Ishikawa (cell line): ENCODE data around the gene HDAC9.

ENCODE experiments used
- CEBPB ChIP-seq: IDR thresholded peaks from 2 replicates; pipeline ENCODE4 v1.6.1; 2012
- CREB1 ChIP-seq: IDR thresholded peaks from 2 replicates; pipeline ENCODE4 v1.6.1; 2012; ENCODE audit warnings: low read depth
- EGR1 ChIP-seq: IDR thresholded peaks from 2 replicates; pipeline ENCODE4 v1.6.1; 2012
- EP300 ChIP-seq: IDR thresholded peaks from 2 replicates; pipeline ENCODE4 v1.6.1; 2012; ENCODE audit warnings: borderline replicate concordance
- FOXM1 ChIP-seq: IDR thresholded peaks from 2 replicates; pipeline ENCODE4 v1.6.1; 2012; ENCODE audit warnings: low read depth, borderline replicate concordance
- NFIC ChIP-seq: IDR thresholded peaks from 2 replicates; pipeline ENCODE4 v1.6.1; 2012
- RAD21 ChIP-seq: IDR thresholded peaks from 2 replicates; pipeline ENCODE4 v1.6.1; 2012; ENCODE audit warnings: low read depth
- TAF1 ChIP-seq: IDR thresholded peaks from 2 replicates; pipeline ENCODE4 v1.6.1; 2012; ENCODE audit warnings: low read depth, mild to moderate bottlenecking
- TCF12 ChIP-seq: IDR thresholded peaks from 2 replicates; pipeline ENCODE4 v1.6.1; 2012; ENCODE audit warnings: low read depth
- TEAD4 ChIP-seq: IDR thresholded peaks from 2 replicates; pipeline ENCODE4 v1.6.1; 2012
- YY1 ChIP-seq: IDR thresholded peaks from 2 replicates; pipeline ENCODE4 v1.6.1; 2012; ENCODE audit warnings: low read depth
- ZBTB7A ChIP-seq: IDR thresholded peaks from 2 replicates; pipeline ENCODE4 v1.6.1; 2012; ENCODE audit warnings: low read depth
- TF ChIP-seq, protein P1 (sequence below): IDR thresholded peaks from 2 replicates; pipeline ENCODE4 v1.6.1; 2012; ENCODE audit warnings: low read depth, mild to moderate bottlenecking
- TF ChIP-seq, protein P2 (sequence below): IDR thresholded peaks from 2 replicates; pipeline ENCODE4 v1.6.1; 2012
- TF ChIP-seq, protein P3 (sequence below): IDR thresholded peaks from 2 replicates; pipeline ENCODE4 v1.6.1; 2012

Gene HDAC9

DNA sequence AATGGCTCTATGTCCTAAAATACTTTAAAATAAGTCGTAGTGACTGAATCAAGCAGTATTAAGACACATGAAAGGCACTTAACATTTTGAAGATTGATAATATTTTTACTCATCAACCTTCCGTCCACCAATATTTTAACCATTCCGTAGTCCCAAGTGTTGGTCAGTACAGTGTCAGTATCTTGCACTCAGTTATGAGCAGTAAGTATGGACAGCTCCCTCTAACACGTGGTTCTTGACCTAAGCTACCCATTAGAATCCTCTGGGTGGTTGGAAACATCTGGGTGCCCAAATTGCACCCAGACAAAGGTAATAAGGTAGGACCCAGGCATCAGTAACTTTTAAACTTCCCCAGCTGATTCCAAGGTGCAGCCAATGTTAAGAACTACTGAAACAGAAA is 260.2 kb downstream of the HDAC9 start:
- TF ChIP-seq, protein P1, sequence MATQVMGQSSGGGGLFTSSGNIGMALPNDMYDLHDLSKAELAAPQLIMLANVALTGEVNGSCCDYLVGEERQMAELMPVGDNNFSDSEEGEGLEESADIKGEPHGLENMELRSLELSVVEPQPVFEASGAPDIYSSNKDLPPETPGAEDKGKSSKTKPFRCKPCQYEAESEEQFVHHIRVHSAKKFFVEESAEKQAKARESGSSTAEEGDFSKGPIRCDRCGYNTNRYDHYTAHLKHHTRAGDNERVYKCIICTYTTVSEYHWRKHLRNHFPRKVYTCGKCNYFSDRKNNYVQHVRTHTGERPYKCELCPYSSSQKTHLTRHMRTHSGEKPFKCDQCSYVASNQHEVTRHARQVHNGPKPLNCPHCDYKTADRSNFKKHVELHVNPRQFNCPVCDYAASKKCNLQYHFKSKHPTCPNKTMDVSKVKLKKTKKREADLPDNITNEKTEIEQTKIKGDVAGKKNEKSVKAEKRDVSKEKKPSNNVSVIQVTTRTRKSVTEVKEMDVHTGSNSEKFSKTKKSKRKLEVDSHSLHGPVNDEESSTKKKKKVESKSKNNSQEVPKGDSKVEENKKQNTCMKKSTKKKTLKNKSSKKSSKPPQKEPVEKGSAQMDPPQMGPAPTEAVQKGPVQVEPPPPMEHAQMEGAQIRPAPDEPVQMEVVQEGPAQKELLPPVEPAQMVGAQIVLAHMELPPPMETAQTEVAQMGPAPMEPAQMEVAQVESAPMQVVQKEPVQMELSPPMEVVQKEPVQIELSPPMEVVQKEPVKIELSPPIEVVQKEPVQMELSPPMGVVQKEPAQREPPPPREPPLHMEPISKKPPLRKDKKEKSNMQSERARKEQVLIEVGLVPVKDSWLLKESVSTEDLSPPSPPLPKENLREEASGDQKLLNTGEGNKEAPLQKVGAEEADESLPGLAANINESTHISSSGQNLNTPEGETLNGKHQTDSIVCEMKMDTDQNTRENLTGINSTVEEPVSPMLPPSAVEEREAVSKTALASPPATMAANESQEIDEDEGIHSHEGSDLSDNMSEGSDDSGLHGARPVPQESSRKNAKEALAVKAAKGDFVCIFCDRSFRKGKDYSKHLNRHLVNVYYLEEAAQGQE, result no peak
- TF ChIP-seq YY1, result no peak

DNA sequence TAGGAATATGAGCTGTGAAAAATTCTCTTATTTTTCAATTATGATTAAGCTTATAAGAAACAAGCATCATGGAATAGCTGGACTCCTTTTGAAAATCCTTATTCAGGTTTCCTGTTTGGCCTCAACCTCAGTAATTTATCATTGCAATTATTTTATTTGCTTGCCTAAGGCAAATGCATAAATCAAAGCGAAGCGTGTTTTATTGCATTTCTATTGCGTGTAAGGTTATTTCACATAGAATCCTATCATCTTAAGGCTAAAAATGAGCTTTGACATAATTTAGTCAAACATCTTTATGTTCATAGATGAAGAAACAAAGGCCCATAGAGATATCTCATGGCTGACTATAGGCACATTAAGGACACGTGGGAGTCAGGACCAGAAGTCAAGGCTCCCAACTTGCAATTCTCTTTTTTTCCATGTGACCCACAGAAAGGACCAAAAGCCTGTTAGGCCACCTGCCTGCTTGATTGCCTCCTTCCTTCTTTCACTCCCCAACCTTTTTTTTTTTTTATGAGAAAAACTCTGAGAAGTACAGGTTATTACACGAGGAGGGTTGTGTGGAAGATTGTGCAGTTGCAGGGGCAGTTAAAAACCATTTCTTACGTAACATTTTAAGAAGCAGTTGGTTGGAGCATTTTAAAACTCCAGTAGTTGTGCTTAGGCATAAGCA is 261.0 kb downstream of the HDAC9 start:
- TF ChIP-seq, protein P2, sequence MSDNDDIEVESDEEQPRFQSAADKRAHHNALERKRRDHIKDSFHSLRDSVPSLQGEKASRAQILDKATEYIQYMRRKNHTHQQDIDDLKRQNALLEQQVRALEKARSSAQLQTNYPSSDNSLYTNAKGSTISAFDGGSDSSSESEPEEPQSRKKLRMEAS, result no peak
- TF ChIP-seq TAF1, result no peak
- no peak for TF ChIP-seq TCF12
- TF ChIP-seq, protein P1, result no peak
- no peak for TF ChIP-seq CEBPB

DNA sequence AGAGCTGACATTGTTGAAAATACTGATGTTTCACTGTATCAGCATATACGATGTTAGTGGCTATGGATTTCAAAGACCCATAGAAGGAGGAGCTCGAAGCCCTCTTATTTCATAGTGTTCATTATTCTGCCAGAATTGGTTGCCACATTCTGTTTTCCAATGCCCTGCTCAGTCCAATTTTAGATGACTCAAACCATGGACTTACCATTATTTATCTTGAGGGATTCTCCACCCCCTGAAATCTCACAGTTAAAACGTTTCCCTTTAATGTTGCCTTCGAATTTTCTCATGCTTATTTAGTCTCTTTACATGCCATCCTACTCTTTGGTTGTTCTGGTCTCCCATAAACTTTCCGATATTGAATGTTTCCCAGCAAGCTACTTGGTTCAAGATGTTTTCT is 264.5 kb downstream of the HDAC9 start:
- TF ChIP-seq RAD21, result no peak
- no peak for TF ChIP-seq TCF12

DNA sequence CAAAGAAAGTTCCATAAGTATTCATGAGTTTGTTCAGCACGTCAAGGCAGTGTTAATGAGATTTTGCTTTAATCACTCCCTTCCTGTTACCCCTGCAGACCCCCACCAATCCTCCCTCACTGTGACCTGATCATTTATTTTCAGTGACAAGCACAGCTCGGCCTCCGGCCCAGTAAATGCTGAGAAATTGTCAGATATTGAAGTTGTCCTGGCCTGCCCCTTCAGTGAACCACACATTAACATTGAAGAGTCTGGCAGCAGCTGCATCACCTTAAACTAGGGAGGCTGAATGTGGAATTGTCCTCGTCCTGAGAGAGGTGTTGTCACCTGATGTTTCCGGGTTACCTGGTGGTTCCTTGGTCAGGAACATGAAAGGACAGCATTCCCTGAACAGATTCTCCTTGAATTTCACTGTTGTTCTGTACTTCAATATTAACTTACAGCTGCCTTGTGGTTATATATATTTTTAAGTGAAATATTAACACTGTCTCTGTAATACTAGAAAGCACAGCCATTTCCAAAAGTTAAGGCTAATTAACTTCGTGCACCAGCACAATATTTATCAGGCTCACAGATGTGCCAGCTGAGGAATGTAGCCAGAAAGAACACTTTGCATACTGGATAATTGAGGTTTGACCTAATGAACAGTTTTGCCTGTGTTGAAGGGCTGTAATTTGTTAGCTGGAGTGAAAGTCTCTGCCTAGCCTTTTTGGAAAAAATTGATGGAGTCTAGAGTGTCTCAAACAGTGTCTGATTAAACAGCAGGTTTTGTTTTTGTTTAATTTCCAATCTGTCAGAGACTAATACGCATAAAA is 265.3 kb downstream of the HDAC9 start:
- TF ChIP-seq RAD21 (no peak), FOXM1 (no peak), CREB1 (no peak), EGR1 (no peak), ZBTB7A (no peak), EP300 (no peak), TCF12 (no peak), NFIC (no peak), TAF1 (no peak), CEBPB (no peak)
- TF ChIP-seq, protein P1, result no peak

DNA sequence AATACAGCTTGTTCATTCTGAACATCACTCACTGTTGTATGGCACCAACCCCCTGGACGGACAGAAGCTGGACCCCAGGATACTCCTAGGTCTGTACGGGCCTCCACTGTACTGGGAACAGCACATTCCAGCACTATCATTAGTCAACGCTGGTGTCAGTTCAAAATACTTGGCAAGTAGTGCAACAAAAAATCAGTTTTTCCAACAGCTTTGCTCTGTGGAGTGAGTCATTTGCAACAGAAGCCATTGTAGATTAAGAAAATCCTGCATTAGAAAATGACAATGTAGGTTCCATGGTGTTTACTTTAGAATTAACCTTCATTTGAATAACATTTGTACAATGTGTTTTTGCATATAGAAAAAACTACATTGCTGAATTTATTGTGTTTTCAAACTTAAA is 266.6 kb downstream of the HDAC9 start:
- TF ChIP-seq EGR1 (no peak), ZBTB7A (no peak), CEBPB (no peak), NFIC (no peak), TAF1 (no peak), RAD21 (no peak), TCF12 (no peak), TEAD4 (no peak), YY1 (no peak), EP300 (no peak), CREB1 (no peak), FOXM1 (no peak)
- TF ChIP-seq, protein P3, sequence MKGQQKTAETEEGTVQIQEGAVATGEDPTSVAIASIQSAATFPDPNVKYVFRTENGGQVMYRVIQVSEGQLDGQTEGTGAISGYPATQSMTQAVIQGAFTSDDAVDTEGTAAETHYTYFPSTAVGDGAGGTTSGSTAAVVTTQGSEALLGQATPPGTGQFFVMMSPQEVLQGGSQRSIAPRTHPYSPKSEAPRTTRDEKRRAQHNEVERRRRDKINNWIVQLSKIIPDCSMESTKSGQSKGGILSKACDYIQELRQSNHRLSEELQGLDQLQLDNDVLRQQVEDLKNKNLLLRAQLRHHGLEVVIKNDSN, result no peak
- TF ChIP-seq, protein P2, result no peak
- TF ChIP-seq, protein P1, result no peak
